NT2/D1 (cell line): ENCODE measurements around the gene ARMH1.
"Not testable (repeated sequence)": the region's sequence is repeated elsewhere in the genome, so short reads cannot be mapped to it uniquely, and the experiment has no call there.

Source experiments
- DNase-seq: peaks from one replicate; pipeline ENCODE4 v3.0.0-alpha.2; 2011; ENCODE audit warnings: low read depth, low spot score
- H3K27me3 ChIP-seq: 2 replicates; pipeline ENCODE4 v1.6.0; 2011; ENCODE audit warnings: mild to moderate bottlenecking; ENCODE audit not compliant: insufficient read length, insufficient read depth
- H3K36me3 ChIP-seq: 2 replicates; pipeline ENCODE4 v1.6.1; 2011; ENCODE audit warnings: mild to moderate bottlenecking, low read length, mixed read lengths; ENCODE audit not compliant: insufficient read depth, insufficient read length
- H3K4me1 ChIP-seq: 2 replicates; pipeline ENCODE4 v1.5.1; 2011; ENCODE audit not compliant: insufficient read depth, insufficient read length
- H3K4me3 ChIP-seq: 2 replicates; pipeline ENCODE4 v1.5.1; 2011; ENCODE audit warnings: low read depth; ENCODE audit not compliant: insufficient read length
- H3K9ac ChIP-seq: 2 replicates; pipeline ENCODE4 v1.6.0; 2011; ENCODE audit warnings: low read depth; ENCODE audit not compliant: insufficient read length
- H3K9me3 ChIP-seq: 2 replicates; pipeline ENCODE4 v1.5.1; 2011; ENCODE audit warnings: mild to moderate bottlenecking, low read length; ENCODE audit not compliant: insufficient read depth
- SUZ12 ChIP-seq: IDR thresholded peaks from 2 replicates; pipeline ENCODE4 v1.6.1; 2011; ENCODE audit not compliant: insufficient read length, insufficient read depth; ENCODE audit errors: extremely low read depth
- YY1 ChIP-seq: IDR thresholded peaks from 2 replicates; pipeline ENCODE4 v1.6.1; 2011; ENCODE audit not compliant: insufficient read length, insufficient read depth
- ZNF274 ChIP-seq: IDR thresholded peaks from 2 replicates; pipeline ENCODE4 v1.6.1; 2011; ENCODE audit warnings: mild to moderate bottlenecking, low read depth, low read length

Gene ARMH1

DNA sequence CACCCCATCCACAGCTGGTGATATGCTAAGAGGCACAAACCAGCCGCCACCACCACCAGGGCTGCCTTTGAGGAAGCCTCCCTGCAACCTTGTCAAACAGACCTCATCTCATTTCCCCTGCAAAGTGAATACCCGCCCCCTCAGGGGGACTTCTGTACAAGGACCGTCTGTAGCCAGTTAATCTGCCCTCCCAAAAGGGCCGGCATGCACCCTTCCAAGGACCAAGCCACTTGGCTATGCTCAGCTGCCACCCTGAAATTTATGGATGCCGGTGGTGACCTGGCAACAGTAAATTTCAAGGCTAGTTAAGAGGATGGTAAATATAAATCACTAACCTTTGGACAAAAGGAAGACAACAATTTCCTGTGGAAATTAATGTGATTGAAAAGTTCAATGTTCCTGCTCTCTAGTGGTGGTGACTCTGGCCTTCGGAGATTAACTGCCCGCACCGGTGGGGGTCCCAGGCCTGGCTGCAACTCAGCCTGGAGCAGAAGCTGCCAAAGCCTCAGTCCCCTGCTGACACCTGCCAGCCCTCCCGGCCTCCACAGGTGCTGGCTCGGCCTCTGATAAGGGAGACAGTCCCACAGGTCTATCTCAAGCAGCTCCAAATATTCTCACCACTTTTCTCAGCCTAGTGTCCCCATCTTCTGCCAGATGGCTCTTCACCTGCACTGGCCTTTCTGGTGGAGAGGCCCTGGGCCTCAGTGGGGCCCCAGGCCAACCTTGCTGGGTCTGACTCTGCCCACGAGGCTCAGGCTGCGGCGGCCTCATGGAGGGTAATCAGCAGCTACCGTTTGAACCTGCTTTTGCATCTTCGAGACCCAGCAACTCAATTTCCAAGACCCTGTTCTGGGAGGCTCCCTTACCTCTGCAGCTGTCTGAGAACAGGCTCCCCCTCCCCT lies 12.5 kb upstream of the ARMH1 start:
- no peak for DNase-seq
- Histone ChIP-seq H3K36me3 (no peaks in the 10 kb centered on the region), H3K9ac (no peak overlapping the region), H3K9me3 (no peaks in the 10 kb centered on the region), H3K4me3 (no peak overlapping the region), H3K4me1 (peaks cover 12% of the 10 kb centered on the region), H3K27me3 (no peaks in the 10 kb centered on the region)
- TF ChIP-seq SUZ12 (no peak), ZNF274 (no peak), YY1 (no peak)

DNA sequence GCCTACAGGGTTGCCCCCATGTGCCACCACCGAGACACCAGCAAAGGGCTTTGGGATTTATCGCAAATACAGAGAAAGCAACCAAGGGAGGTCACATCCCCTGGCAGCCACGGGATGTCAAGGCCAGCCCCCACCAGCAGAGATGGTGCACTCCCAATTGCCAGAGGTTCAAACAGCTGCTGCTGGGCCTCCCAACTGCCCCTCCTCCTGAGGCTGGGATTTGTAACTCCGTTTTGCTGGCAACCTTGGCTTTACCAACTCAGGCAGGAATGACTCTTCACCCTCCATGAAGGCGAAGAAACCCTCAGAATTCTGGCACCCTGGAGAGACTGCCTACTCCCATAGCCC lies 11.9 kb upstream of the ARMH1 start:
- no peaks in the 10 kb centered on the region for H3K9me3 ChIP-seq
- H3K4me1 ChIP-seq: peaks cover 12% of the 10 kb centered on the region
- no peak overlapping the region for H3K9ac ChIP-seq
- H3K36me3 ChIP-seq: no peaks in the 10 kb centered on the region
- no peak for TF ChIP-seq SUZ12
- TF ChIP-seq ZNF274: no peak
- TF ChIP-seq YY1: no peak
- H3K4me3 ChIP-seq: no peak overlapping the region
- no peaks in the 10 kb centered on the region for H3K27me3 ChIP-seq
- no peak for DNase-seq

DNA sequence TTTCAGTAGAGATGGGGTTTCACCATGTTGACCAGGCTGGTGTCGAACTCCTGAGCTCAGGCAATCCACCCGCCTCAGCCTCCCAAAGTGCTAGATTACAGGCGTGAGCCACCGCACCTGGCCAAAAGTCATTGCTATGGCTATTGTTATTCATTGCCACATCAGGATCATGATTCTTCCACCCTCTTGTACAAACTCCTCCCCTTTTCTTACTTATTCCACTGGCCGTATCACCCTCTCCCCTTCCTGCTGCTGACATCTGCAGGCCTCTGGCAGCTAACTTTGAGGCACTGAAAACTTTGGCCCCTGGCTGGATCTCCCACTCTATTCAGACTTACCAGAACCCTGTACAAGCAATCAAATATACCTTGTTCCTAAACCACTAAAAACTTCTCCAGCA lies 11.1 kb upstream of the ARMH1 start:
- Histone ChIP-seq H3K4me3 (no peak overlapping the region), H3K9ac (no peak overlapping the region), H3K9me3 (no peaks in the 10 kb centered on the region), H3K4me1 (peaks cover 8% of the 10 kb centered on the region), H3K27me3 (no peaks in the 10 kb centered on the region), H3K36me3 (no peaks in the 10 kb centered on the region)
- no peak for TF ChIP-seq ZNF274
- TF ChIP-seq SUZ12: no peak
- TF ChIP-seq YY1: no peak
- no peak for DNase-seq

DNA sequence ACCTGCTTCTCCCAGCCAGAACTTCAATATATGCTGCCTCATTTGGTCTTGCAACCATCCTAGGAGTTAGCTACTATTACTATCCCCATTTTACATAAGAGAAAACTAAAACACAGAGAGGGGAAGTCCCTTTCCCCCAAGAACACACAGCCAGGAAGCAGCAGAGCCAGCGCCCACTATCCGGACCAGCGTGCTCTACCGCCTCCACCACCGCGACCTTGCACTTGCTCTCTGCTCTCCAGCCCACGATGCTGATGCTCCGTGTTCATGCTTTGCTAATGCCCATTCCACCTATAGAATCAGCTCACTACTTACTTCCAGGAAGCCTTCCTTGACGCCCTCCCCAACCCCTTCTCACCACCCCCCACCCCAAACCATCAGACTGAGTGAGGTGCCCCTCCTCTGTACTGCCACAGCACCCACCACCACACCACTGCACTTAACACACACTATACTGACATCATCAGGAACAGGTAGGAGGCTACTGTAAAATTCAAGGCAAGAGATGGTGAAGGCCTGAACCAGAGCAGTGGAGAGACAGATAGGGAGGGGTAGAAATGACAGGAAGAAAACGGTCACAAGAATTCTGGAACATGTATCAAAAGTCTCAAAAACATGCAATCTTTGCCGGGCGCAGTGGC lies 9.7 kb upstream of the ARMH1 start:
- H3K4me3 ChIP-seq: no peak overlapping the region
- no peak for DNase-seq
- H3K36me3 ChIP-seq: peaks cover 4% of the 10 kb centered on the region
- no peak for TF ChIP-seq YY1
- no peak for TF ChIP-seq ZNF274
- TF ChIP-seq SUZ12: no peak
- H3K9ac ChIP-seq: no peak overlapping the region
- H3K9me3 ChIP-seq: no peaks in the 10 kb centered on the region
- peaks cover 8% of the 10 kb centered on the region for H3K4me1 ChIP-seq
- H3K27me3 ChIP-seq: no peaks in the 10 kb centered on the region

DNA sequence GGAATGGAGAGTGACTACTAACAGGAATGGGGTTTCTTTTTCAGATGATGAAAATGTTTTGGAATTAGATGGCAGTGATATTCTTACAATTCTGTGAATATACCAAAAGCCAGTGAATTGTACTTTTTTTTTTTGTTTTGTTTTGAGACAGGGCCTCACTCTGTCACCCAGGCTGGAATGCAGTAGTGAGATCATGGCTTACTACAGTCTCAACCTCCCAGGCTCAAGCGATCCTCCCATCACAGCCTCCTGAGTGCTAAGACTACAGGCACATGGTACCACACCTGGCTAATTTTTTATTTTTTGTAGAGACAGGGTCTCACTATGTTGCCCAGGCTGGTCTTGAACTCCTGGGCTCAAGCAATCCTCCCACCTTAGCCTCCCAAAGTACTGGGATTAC lies 7.8 kb upstream of the ARMH1 start:
- not testable (repeated sequence) for H3K36me3 ChIP-seq, DNase-seq, H3K9ac ChIP-seq, H3K9me3 ChIP-seq, H3K27me3 ChIP-seq, H3K4me3 ChIP-seq
- peaks cover 11% of the 10 kb centered on the region for H3K4me1 ChIP-seq

DNA sequence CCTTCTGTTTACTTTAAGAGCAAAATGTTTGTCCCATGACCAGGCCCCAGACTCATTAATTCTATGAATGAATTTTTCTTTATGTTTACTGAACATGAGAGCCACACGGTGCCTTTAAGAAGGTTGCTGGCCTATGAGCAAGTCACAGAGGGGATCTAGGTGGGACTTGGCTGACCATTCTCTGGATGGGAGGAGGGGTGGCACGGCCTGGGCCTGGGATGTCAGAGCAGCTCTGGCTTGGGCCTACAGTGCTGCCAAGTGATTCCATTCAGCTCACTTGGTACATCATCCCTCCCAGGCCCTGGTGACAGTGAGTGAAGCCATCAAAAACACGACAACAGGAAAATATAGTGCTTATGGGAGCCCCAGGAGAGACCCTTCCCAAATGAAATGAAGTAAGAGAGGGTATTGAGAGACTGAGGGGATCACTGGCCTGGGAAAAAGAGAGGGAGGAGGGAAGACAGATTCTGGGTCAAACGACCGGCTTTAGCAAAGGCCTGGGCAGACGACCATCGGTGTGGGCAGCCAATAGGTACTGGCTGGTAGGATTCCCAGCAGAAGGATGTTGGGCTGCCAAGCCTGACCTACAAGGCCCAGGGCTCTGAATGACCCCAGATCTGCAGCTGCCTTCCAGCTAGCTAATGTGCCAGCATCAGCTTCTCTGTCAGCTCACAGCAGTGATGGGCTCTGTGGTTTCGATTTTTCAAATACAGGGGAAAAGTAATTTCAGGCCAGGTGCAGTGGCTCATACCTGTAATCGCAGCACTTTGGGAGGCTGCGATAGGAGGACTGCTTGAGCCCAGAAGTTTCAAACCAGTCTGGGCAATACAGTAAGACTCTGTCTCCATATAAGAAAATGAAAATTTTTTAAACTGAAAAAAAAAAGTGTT lies 3.5 kb upstream of the ARMH1 start:
- H3K36me3 ChIP-seq: peaks cover 4% of the 10 kb centered on the region
- H3K9ac ChIP-seq: peak overlapping the region; percentile 24
- TF ChIP-seq ZNF274: no peak
- no peak for TF ChIP-seq SUZ12
- no peak for TF ChIP-seq YY1
- DNase-seq: no peak
- peaks cover 14% of the 10 kb centered on the region for H3K4me1 ChIP-seq
- no peak overlapping the region for H3K4me3 ChIP-seq
- no peaks in the 10 kb centered on the region for H3K9me3 ChIP-seq
- H3K27me3 ChIP-seq: no peaks in the 10 kb centered on the region

DNA sequence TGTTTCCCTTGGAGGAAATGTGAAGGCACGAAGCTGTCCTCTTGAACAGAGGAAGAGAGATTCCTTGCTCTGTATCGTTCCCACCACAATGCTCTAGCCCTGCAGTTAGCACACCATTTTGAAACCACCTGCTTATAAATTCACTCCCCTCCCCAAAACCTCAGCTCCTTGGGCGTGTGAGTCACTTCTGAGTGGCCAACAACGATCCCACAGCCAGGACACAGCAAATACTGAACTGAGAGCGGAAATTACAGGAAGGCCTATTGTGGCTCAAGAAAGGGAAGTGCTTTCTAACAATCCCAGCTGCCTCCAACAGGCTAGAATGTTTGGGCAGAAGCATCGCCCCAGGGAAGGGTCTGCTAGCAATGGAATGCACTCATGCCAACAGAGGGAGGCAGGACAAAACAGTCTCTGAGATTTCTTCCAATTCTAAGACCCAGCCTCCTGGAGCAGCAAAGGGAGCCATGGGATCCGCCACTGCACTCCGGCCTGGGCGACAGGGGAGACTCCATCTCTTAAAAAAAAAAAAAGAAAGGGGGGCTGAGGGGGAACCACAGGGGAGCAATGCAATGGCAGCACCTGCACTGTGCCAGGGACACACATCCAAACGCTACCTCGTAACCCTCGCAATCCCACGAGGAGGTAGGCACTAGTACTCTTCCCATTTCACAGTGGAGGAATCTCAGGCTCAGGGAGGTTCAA lies 2.1 kb upstream of the ARMH1 start:
- Histone ChIP-seq H3K4me3 (peak overlapping the region; percentile 3), H3K9me3 (no peaks in the 10 kb centered on the region), H3K27me3 (no peaks in the 10 kb centered on the region), H3K9ac (peak overlapping the region; percentile 79), H3K4me1 (peaks cover 14% of the 10 kb centered on the region), H3K36me3 (peaks cover 4% of the 10 kb centered on the region)
- DNase-seq: peak; percentile 84
- no peak for TF ChIP-seq ZNF274
- no peak for TF ChIP-seq YY1
- TF ChIP-seq SUZ12: no peak
